CD14-positive monocyte (primary cell): ENCODE measurements around the gene ATG4B. TPM values are rescaled to one million over a fixed set of nuclear protein-coding genes. Genes with fewer than 3 reads are reported as not detected.

Experiments
- DNase-seq, 3 donors: peaks; one replicate each; pipeline ENCODE4 v3.0.0-alpha.2; 2011 to 2022
- H2AFZ ChIP-seq: 2 replicates; pipeline ENCODE4 v1.6.0; 2012; ENCODE audit warnings: mild to moderate bottlenecking, low read depth, low read length, inconsistent platforms; ENCODE audit not compliant: insufficient read depth, poor library complexity, severe bottlenecking
- H3K27ac ChIP-seq, 2 donors: 1 replicate in 1 of 2; 2 replicates in 1 of 2; pipeline ENCODE4 v1.5.1; 2012 to 2013; ENCODE audit warnings: low read length in 2 of 2, control low read depth in 1 of 2, inconsistent platforms in 1 of 2, low read depth in 1 of 2, mild to moderate bottlenecking in 1 of 2
- H3K27me3 ChIP-seq, 2 donors: one replicate each; pipeline versions ENCODE4 v1.6.0 to v1.6.1; 2011 to 2013; ENCODE audit warnings: low read length in 2 of 2; ENCODE audit not compliant: control insufficient read depth in 2 of 2, insufficient read depth in 2 of 2
- H3K36me3 ChIP-seq, 2 donors: replicated peaks in 1 of 2; 1 replicate in 1 of 2; 2 replicates in 1 of 2; pipeline versions ENCODE4 v1.5.1 to v1.6.1; 2012 to 2013; ENCODE audit warnings: low read length in 2 of 2, control low read depth in 1 of 2, inconsistent platforms in 1 of 2, mild to moderate bottlenecking in 1 of 2; ENCODE audit not compliant: insufficient read depth in 2 of 2, control insufficient read depth in 1 of 2
- H3K4me1 ChIP-seq, 2 donors: 1 replicate in 1 of 2; 2 replicates in 1 of 2; pipeline versions ENCODE4 v1.5.1 to v1.6.1; 2012 to 2013; ENCODE audit warnings: low read length in 2 of 2, control low read depth in 1 of 2, inconsistent platforms in 1 of 2, mild to moderate bottlenecking in 1 of 2, moderate library complexity in 1 of 2; ENCODE audit not compliant: insufficient read depth in 2 of 2, control insufficient read depth in 1 of 2
- H3K4me2 ChIP-seq: replicated peaks from 2 replicates; pipeline ENCODE3; 2012; ENCODE audit warnings: low read length, moderate library complexity, mild to moderate bottlenecking; ENCODE audit not compliant: poor library complexity, severe bottlenecking; ENCODE audit errors: extremely low read depth
- H3K4me3 ChIP-seq, 3 experiments: fragments of 200-600 bp in 1 of 3; sonication (generic) in 1 of 3; replicated peaks in 1 of 3; 1 replicate in 2 of 3; 2 replicates in 1 of 3; pipeline ENCODE4 v1.5.1; 2011 to 2013; ENCODE audit warnings: low read length in 3 of 3, mild to moderate bottlenecking in 3 of 3, control low read depth in 2 of 3, low read depth in 2 of 3, inconsistent platforms in 1 of 3, moderate library complexity in 1 of 3
- H3K79me2 ChIP-seq: 2 replicates; pipeline ENCODE4 v1.6.0; 2012; ENCODE audit warnings: mild to moderate bottlenecking, control low read depth, inconsistent platforms, low read length, moderate library complexity; ENCODE audit not compliant: insufficient read depth
- H3K9ac ChIP-seq: 2 replicates; pipeline ENCODE4 v1.6.0; 2017; ENCODE audit warnings: low read length, mild to moderate bottlenecking; ENCODE audit not compliant: insufficient read depth, poor library complexity, severe bottlenecking
- H3K9me3 ChIP-seq, 2 donors: replicated peaks in 1 of 2; 1 replicate in 1 of 2; 2 replicates in 1 of 2; pipeline versions ENCODE4 v1.5.1 to v1.6.1; 2012 to 2013; ENCODE audit warnings: low read length in 2 of 2, control low read depth in 1 of 2; ENCODE audit not compliant: control insufficient read depth in 1 of 2, insufficient read depth in 1 of 2
- H4K20me1 ChIP-seq: 2 replicates; pipeline ENCODE4 v1.6.0; 2012; ENCODE audit warnings: mild to moderate bottlenecking, low read length, control low read depth, moderate library complexity; ENCODE audit not compliant: insufficient read depth
- H3K27ac Mint-ChIP-seq, 7 donors: one replicate each; pipeline ENCODE4 v1.8.0; 2020; ENCODE audit warnings: mild to moderate bottlenecking in 7 of 7, mixed read lengths in 7 of 7, moderate library complexity in 6 of 7, inconsistent platforms in 2 of 7
- H3K27me3 Mint-ChIP-seq, 3 donors: one replicate each; pipeline ENCODE4 v1.8.0; 2021 to 2022; ENCODE audit warnings: low read depth in 3 of 3, mild to moderate bottlenecking in 3 of 3, mixed read lengths in 3 of 3, moderate library complexity in 3 of 3, inconsistent platforms in 1 of 3
- H3K36me3 Mint-ChIP-seq, 2 donors: one replicate each; pipeline ENCODE4 v1.8.0; 2020; ENCODE audit warnings: mixed read lengths in 2 of 2, inconsistent platforms in 1 of 2, mild to moderate bottlenecking in 1 of 2
- H3K4me1 Mint-ChIP-seq: one replicate; pipeline ENCODE4 v1.8.0; 2020; ENCODE audit warnings: mild to moderate bottlenecking, mixed read lengths
- H3K4me3 Mint-ChIP-seq, 2 donors: one replicate each; pipeline ENCODE4 v1.8.0; 2020; ENCODE audit warnings: mild to moderate bottlenecking in 2 of 2, mixed read lengths in 2 of 2, moderate library complexity in 1 of 2
- H3K9me3 Mint-ChIP-seq, 7 donors: one replicate each; pipeline ENCODE4 v1.8.0; 2020 to 2022; ENCODE audit warnings: mixed read lengths in 7 of 7, mild to moderate bottlenecking in 6 of 7, moderate library complexity in 6 of 7, inconsistent platforms in 2 of 7
- CTCF ChIP-seq: fragments of 200-600 bp; IDR thresholded peaks from one replicate; pipeline ENCODE4 v1.8.0; 2022; ENCODE audit warnings: antibody characterized with exemption, mild to moderate bottlenecking
- WGBS: methylation state at CpG from one replicate; pipeline ENCODE4 v1.1.5; 2013; ENCODE audit warnings: missing lambda C conversion rate; ENCODE audit not compliant: insufficient coverage; 5-methylcytosine and 5-hydroxymethylcytosine counted together
- intact Hi-C, 2 donors: fragments of 100-400 bp; cut with micrococcal nuclease; formaldehyde crosslinking; loops; one replicate each; pipeline versions ENCODE4 v1.15.0 to v1.15.1; 2023
- polyA plus RNA-seq, 3 donors: library from polyadenylated mRNA; depleted of rRNA in 1 of 3; unstranded in 2 of 3; stranded (reverse) in 1 of 3; fragments of 300-500 nt in 2 of 3; fragments of >200 nt in 1 of 3; fragmentation: Illumina TruSeq in 2 of 3; gene quantifications; 1 replicate in 2 of 3; 2 replicates in 1 of 3; pipeline ENCODE4 v1.2.3, GENCODE V29; 2012 to 2021

Gene ATG4B
- polyA plus RNA-seq, 3 donors, result 54.5 to 202 (median 58.9) TPM

GRCh38 chr2:241611062-241611461 is 26.4 kb upstream of the ATG4B start:
- Mint-ChIP-seq H3K4me1 (peaks cover 13% of the 10 kb centered on the region), H3K4me3 (peak overlapping the region in 1 of 2 donors; percentile 80), H3K9me3 (no peaks in the 10 kb centered on the region), H3K27me3 (peaks cover 6 to 9% (median 8%) of the 10 kb centered on the region in 3 donors), H3K36me3 (peaks cover 55 to 64% of the 10 kb centered on the region in 2 donors), H3K27ac (peak overlapping the region in 1 of 7 donors; percentile 13)
- no peak for DNase-seq
- peaks cover 18 to 34% of the 10 kb centered on the region in 2 donors for H3K36me3 ChIP-seq
- TF ChIP-seq CTCF, result no peak
- no peak overlapping the region for H3K9ac ChIP-seq
- H3K79me2 ChIP-seq, result no peaks in the 10 kb centered on the region
- 100% methylated on average over 10 of the region's 13 CpGs for WGBS
- H3K4me2 ChIP-seq, result no peak overlapping the region
- no peaks in the 10 kb centered on the region for H3K9me3 ChIP-seq
- H4K20me1 ChIP-seq, result peaks cover 15% of the 10 kb centered on the region
- peaks cover 8 to 14% of the 10 kb centered on the region in 2 donors for H3K4me1 ChIP-seq
- no peaks in the 10 kb centered on the region for H3K27me3 ChIP-seq
- no peak overlapping the region for H3K4me3 ChIP-seq
- no peak overlapping the region for H3K27ac ChIP-seq
- no peak overlapping the region for H2AFZ ChIP-seq
- intact Hi-C loops, result no loop called here

GRCh38 chr2:241612156-241613016 is 25.1 kb upstream of the ATG4B start:
- Histone ChIP-seq H4K20me1 (peaks cover 15% of the 10 kb centered on the region), H3K9ac (no peak overlapping the region), H3K36me3 (peaks cover 5 to 22% of the 10 kb centered on the region in 2 donors), H3K4me3 (no peak overlapping the region), H2AFZ (no peak overlapping the region), H3K4me1 (peaks cover 10 to 17% of the 10 kb centered on the region in 2 donors), H3K9me3 (no peaks in the 10 kb centered on the region), H3K4me2 (no peak overlapping the region), H3K27ac (no peak overlapping the region), H3K27me3 (no peaks in the 10 kb centered on the region), H3K79me2 (no peaks in the 10 kb centered on the region)
- 100% methylated on average over 8 of the region's 20 CpGs for WGBS
- Mint-ChIP-seq H3K27me3 (peaks cover 6 to 9% (median 8%) of the 10 kb centered on the region in 3 donors), H3K27ac (peak overlapping the region in 2 of 7 donors; percentile 4 to 32), H3K4me1 (peaks cover 15% of the 10 kb centered on the region), H3K9me3 (no peaks in the 10 kb centered on the region), H3K4me3 (no peak overlapping the region), H3K36me3 (peaks cover 44 to 52% of the 10 kb centered on the region in 2 donors)
- no peak for TF ChIP-seq CTCF
- no peak for DNase-seq
- intact Hi-C loops, result no loop called here
